Measurements from ENCODE around the gene CPED1.

Gene CPED1

GRCh38 chr7:121262221-121262620 lies 273.7 kb downstream of the CPED1 start:
- H3K27ac ChIP-seq = no peak overlapping the region
- TF ChIP-seq ZFX (IDR thresholded peaks at IDR 0.05) (no peak), CTCF (conservative IDR thresholded peaks at IDR 0.05) (no peak)

GRCh38 chr7:121262969-121263368 lies 274.5 kb downstream of the CPED1 start:
- H3K27ac ChIP-seq = no peak overlapping the region
- TF ChIP-seq ZFX (IDR thresholded peaks at IDR 0.05) (no peak), CTCF (conservative IDR thresholded peaks at IDR 0.05) (no peak)

GRCh38 chr7:121266307-121266894 lies 277.9 kb downstream of the CPED1 start:
- H3K27ac ChIP-seq = no peak overlapping the region
- TF ChIP-seq ZFX (IDR thresholded peaks at IDR 0.05) (no peak), CTCF (conservative IDR thresholded peaks at IDR 0.05) (no peak)

GRCh38 chr7:121267612-121268011 lies 279.1 kb downstream of the CPED1 start:
- TF ChIP-seq CTCF (conservative IDR thresholded peaks at IDR 0.05) = no peak
- TF ChIP-seq ZFX (IDR thresholded peaks at IDR 0.05) = no peak
- no peak overlapping the region for H3K27ac ChIP-seq

GRCh38 chr7:121269798-121270197 lies 281.3 kb downstream of the CPED1 start:
- TF ChIP-seq ZFX (IDR thresholded peaks at IDR 0.05) (no peak), CTCF (conservative IDR thresholded peaks at IDR 0.05) (no peak)
- H3K27ac ChIP-seq = no peak overlapping the region

- TF ChIP-seq ZFX (IDR thresholded peaks at IDR 0.05) = no peak
- TF ChIP-seq CTCF (conservative IDR thresholded peaks at IDR 0.05) = no peak
Observed at GRCh38 chr7:121271098-121271497, 282.6 kb downstream of the CPED1 start.

GRCh38 chr7:121271916-121272315 lies 283.4 kb downstream of the CPED1 start:
- no peak overlapping the region for H3K27ac ChIP-seq
- no peak for TF ChIP-seq CTCF (conservative IDR thresholded peaks at IDR 0.05)
- TF ChIP-seq ZFX (IDR thresholded peaks at IDR 0.05) = no peak

More at GRCh38 chr7:121271098-121271497, 282.6 kb downstream of the CPED1 start:
- no peak overlapping the region for H3K27ac ChIP-seq

Data from C4-2B (cell line).